OCI-LY1 (cell line): ENCODE measurements around the gene PARL.

Experiments used
- CTCF ChIP-seq: fragments of 200-600 bp; sonication (generic), shearing (Covaris generic); IDR thresholded peaks from 2 replicates; pipeline ENCODE4 v1.5.1; 2017; ENCODE audit warnings: mild to moderate bottlenecking, antibody characterized with exemption, low read length, moderate library complexity, mixed read lengths
- EZH2 ChIP-seq: fragments of 200-600 bp; sonication (generic), shearing (Covaris generic); IDR thresholded peaks from 2 replicates; pipeline ENCODE4 v1.8.0; 2017; ENCODE audit warnings: borderline replicate concordance, mixed run types, mild to moderate bottlenecking, antibody characterized with exemption, low read length, moderate library complexity, mixed read lengths

GRCh38 chr3:183781246-183781645 lies 103.4 kb downstream of the PARL start:
- TF ChIP-seq CTCF (no peak), EZH2 (no peak)
